ENCODE results near the gene TSBP1.
"Not testable (repeated sequence)": the region's sequence is repeated elsewhere in the genome, so short reads cannot be mapped to it uniquely, and the experiment has no call there.

TSBP1 gene

DNA sequence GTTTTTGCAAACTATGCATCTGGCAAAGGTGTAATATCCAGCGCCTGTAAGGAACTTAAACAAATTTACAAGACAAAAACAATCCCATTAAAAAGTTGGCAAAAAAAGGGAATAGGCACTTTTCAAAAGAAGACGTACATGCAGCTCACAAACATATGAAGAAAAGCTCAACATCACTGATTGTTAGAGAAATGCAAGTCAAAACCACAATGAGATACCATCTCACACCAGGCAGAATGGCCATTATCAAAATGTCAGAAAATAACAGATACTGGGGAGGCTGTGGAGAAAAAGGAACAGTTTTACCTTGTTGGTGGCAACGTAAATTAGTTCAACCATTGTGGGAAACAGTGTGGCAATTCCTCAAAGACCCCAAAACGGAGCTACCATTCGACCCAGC, 54.2 kb downstream of the TSBP1 start:
- H2AFZ ChIP-seq (ENCODE audit: low read depth, low read length): no peak overlapping the region
- no peak for TF ChIP-seq EZH2phosphoT487 (IDR thresholded peaks at IDR 0.05; ENCODE audit: low read depth)
- H3K4me2 ChIP-seq (ENCODE audit: low read length): no peak overlapping the region
- no peaks in the 10 kb centered on the region for H4K20me1 ChIP-seq (ENCODE audit: insufficient read depth, low read length)
- no peaks in the 10 kb centered on the region for H3K27me3 ChIP-seq (ENCODE audit: low read depth, low read length)
- H3K27ac ChIP-seq (ENCODE audit: low read length): no peak overlapping the region
- H3K4me1 ChIP-seq (ENCODE audit: low read length): no peaks in the 10 kb centered on the region
- no peak overlapping the region for H3K4me3 ChIP-seq (ENCODE audit: low read length)
- H3K9me3 ChIP-seq (ENCODE audit: insufficient read depth, low read length): no peaks in the 10 kb centered on the region
- H3K36me3 ChIP-seq (replicated peaks; ENCODE audit: low read depth, low read length): no peaks in the 10 kb centered on the region
- H3K9ac ChIP-seq (ENCODE audit: low read length): no peak overlapping the region
- no peaks in the 10 kb centered on the region for H3K79me2 ChIP-seq (ENCODE audit: low read length)

DNA sequence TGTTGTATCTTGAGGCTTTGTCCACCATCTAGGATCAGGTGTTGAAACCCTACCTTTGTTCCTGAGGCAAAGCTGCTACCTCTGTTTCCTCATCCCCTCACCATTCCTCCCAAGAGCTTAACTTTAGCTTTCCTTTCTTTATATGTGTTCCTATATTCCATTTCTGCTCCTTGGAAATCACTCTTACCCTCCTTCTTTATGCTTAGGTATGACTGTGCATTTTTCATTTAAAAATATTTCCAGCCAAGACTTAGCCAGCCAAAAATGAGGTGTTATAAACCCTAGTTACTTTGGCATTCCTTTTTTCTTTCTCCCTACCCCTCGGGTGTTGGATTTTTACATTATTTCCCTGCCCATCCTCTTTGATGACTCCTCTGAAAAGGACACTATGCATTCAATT, 57.7 kb downstream of the TSBP1 start:
- no peaks in the 10 kb centered on the region for H3K9me3 ChIP-seq (ENCODE audit: insufficient read depth, low read length)
- no peak overlapping the region for H3K4me3 ChIP-seq (ENCODE audit: low read length)
- H3K4me1 ChIP-seq (ENCODE audit: low read length): no peaks in the 10 kb centered on the region
- H3K9ac ChIP-seq (ENCODE audit: low read length): no peak overlapping the region
- H3K36me3 ChIP-seq (replicated peaks; ENCODE audit: low read depth, low read length): no peaks in the 10 kb centered on the region
- H3K27me3 ChIP-seq (ENCODE audit: low read depth, low read length): no peaks in the 10 kb centered on the region
- no peaks in the 10 kb centered on the region for H4K20me1 ChIP-seq (ENCODE audit: insufficient read depth, low read length)
- H3K27ac ChIP-seq (ENCODE audit: low read length): no peak overlapping the region
- no peak overlapping the region for H2AFZ ChIP-seq (ENCODE audit: low read depth, low read length)
- TF ChIP-seq, protein P1, sequence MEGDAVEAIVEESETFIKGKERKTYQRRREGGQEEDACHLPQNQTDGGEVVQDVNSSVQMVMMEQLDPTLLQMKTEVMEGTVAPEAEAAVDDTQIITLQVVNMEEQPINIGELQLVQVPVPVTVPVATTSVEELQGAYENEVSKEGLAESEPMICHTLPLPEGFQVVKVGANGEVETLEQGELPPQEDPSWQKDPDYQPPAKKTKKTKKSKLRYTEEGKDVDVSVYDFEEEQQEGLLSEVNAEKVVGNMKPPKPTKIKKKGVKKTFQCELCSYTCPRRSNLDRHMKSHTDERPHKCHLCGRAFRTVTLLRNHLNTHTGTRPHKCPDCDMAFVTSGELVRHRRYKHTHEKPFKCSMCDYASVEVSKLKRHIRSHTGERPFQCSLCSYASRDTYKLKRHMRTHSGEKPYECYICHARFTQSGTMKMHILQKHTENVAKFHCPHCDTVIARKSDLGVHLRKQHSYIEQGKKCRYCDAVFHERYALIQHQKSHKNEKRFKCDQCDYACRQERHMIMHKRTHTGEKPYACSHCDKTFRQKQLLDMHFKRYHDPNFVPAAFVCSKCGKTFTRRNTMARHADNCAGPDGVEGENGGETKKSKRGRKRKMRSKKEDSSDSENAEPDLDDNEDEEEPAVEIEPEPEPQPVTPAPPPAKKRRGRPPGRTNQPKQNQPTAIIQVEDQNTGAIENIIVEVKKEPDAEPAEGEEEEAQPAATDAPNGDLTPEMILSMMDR (IDR thresholded peaks at IDR 0.05; ENCODE audit: low read depth, low read length): no peak
- TF ChIP-seq EZH2phosphoT487 (IDR thresholded peaks at IDR 0.05; ENCODE audit: low read depth): no peak
- no peaks in the 10 kb centered on the region for H3K79me2 ChIP-seq (ENCODE audit: low read length)
- no peak overlapping the region for H3K4me2 ChIP-seq (ENCODE audit: low read length)

DNA sequence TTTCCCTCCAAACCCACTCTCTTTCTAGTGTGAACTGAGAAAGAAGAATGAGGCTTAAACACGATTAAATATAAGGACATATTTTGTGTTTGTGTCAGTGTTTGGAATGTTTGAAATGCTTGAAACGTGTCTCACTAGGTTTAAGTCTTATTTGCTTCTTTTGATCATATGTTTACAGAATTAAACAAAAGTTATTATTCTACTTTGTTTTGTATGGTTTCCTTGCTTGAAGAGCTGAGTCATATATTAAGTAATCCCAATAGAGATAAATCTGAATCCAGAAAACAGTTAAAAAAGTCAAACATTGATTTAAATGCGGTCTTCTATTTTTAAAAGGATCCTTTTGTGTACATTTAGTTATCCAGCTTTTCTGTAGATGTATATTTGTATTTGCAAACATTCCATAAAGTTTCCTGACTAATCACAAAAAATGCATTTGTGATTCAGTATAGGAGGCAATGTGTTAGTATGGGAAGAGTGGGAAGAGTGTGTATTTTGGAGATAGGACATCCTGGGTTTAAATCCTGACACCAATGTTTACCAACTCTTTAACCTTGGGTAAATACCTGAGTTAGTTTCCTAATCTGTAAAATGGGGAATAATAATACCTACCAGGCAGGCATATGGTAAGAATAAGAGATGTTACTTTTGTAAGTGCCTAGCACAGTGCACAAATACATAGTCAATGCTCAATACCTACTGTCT, 72.9 kb downstream of the TSBP1 start:
- Histone ChIP-seq H2AFZ (ENCODE audit: low read depth, low read length) (no peak overlapping the region), H3K9me3 (ENCODE audit: insufficient read depth, low read length) (no peaks in the 10 kb centered on the region), H3K36me3 (replicated peaks; ENCODE audit: low read depth, low read length) (no peaks in the 10 kb centered on the region), H3K4me3 (ENCODE audit: low read length) (no peak overlapping the region), H4K20me1 (ENCODE audit: insufficient read depth, low read length) (no peaks in the 10 kb centered on the region), H3K4me1 (ENCODE audit: low read length) (no peaks in the 10 kb centered on the region), H3K4me2 (ENCODE audit: low read length) (no peak overlapping the region), H3K9ac (ENCODE audit: low read length) (no peak overlapping the region), H3K27ac (ENCODE audit: low read length) (no peak overlapping the region), H3K27me3 (ENCODE audit: low read depth, low read length) (no peaks in the 10 kb centered on the region), H3K79me2 (ENCODE audit: low read length) (no peaks in the 10 kb centered on the region)
- TF ChIP-seq, protein P1 (IDR thresholded peaks at IDR 0.05; ENCODE audit: low read depth, low read length): no peak
- TF ChIP-seq EZH2phosphoT487 (IDR thresholded peaks at IDR 0.05; ENCODE audit: low read depth): no peak

DNA sequence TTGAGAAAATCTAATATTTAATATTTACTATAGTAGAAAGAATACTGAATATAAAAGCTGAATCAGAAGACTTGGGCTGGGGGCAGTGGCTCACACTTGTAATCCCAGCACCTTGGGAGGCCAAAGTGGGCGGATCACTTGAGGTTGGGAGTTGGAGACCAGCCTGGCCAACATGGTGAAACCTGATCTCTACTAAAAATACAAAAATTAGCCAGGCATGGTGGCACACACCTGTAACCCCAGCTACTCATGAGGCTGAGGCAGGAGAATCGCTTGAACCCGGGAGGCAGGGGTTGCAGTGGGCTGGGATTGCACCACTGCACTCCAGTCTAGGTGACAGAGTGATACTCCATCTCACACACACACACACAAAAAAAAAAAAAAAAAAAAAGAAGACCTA, 76.7 kb downstream of the TSBP1 start:
- H3K4me1 ChIP-seq (ENCODE audit: low read length): not testable (repeated sequence)

DNA sequence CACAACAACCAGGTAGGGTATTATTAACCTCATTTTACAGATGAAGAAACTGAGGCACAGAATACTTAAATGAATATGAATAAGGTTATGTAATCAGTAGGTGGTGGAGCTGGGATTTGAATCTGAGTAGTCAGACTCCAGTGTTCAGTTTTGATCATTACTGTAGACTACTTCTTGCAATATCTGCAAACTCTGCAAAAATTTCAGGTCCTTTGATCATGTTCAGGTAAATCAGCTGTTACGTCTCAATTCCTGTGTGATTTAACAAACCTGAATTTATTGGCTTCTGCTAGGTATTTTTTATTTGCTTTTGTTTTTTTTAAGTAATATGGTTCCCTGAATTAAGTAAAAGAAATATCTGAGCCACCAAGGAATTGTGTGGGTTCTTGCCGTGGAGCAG, 77.1 kb downstream of the TSBP1 start:
- H3K36me3 ChIP-seq (replicated peaks; ENCODE audit: low read depth, low read length): no peaks in the 10 kb centered on the region
- no peak overlapping the region for H3K4me2 ChIP-seq (ENCODE audit: low read length)
- H3K27me3 ChIP-seq (ENCODE audit: low read depth, low read length): no peaks in the 10 kb centered on the region
- H2AFZ ChIP-seq (ENCODE audit: low read depth, low read length): no peak overlapping the region
- no peak overlapping the region for H3K4me3 ChIP-seq (ENCODE audit: low read length)
- H3K79me2 ChIP-seq (ENCODE audit: low read length): no peaks in the 10 kb centered on the region
- H3K9me3 ChIP-seq (ENCODE audit: insufficient read depth, low read length): no peaks in the 10 kb centered on the region
- peaks cover 8% of the 10 kb centered on the region for H3K4me1 ChIP-seq (ENCODE audit: low read length)
- no peak overlapping the region for H3K27ac ChIP-seq (ENCODE audit: low read length)
- no peaks in the 10 kb centered on the region for H4K20me1 ChIP-seq (ENCODE audit: insufficient read depth, low read length)
- TF ChIP-seq, protein P1 (IDR thresholded peaks at IDR 0.05; ENCODE audit: low read depth, low read length): no peak
- TF ChIP-seq EZH2phosphoT487 (IDR thresholded peaks at IDR 0.05; ENCODE audit: low read depth): no peak
- no peak overlapping the region for H3K9ac ChIP-seq (ENCODE audit: low read length)

More for the DNA sequence above, 76.7 kb downstream of the TSBP1 start:
- H3K27ac ChIP-seq (ENCODE audit: low read length); H3K27me3 ChIP-seq (ENCODE audit: low read depth, low read length); H4K20me1 ChIP-seq (ENCODE audit: insufficient read depth, low read length); H3K9me3 ChIP-seq (ENCODE audit: insufficient read depth, low read length); H3K36me3 ChIP-seq (replicated peaks; ENCODE audit: low read depth, low read length); H3K4me2 ChIP-seq (ENCODE audit: low read length); H3K4me3 ChIP-seq (ENCODE audit: low read length); H2AFZ ChIP-seq (ENCODE audit: low read depth, low read length); H3K79me2 ChIP-seq (ENCODE audit: low read length); H3K9ac ChIP-seq (ENCODE audit: low read length): not testable (repeated sequence)

All from OCI-LY3 (cell line).